Neural cell (in vitro differentiated cells): ENCODE results near the gene CYP27B1. TPM values are rescaled to one million over a fixed set of nuclear protein-coding genes. Genes with fewer than 3 reads are reported as not detected.

Source experiments
- H2AFZ ChIP-seq: fragments of 200-600, 300-800 bp; sonication (generic), shearing (Covaris generic); 2 replicates; pipeline ENCODE4 v1.6.0; 2014; ENCODE audit warnings: low read depth, mild to moderate bottlenecking, antibody characterized with exemption, low read length, moderate library complexity
- H3F3A ChIP-seq: fragments of 200-600 bp; shearing (Covaris generic); 2 replicates; pipeline ENCODE4 v1.6.1; 2016; ENCODE audit warnings: mild to moderate bottlenecking, moderate library complexity, mixed read lengths, antibody characterized with exemption, low read length; ENCODE audit not compliant: insufficient read depth, poor library complexity, severe bottlenecking
- H3K27ac ChIP-seq: fragments of 200-600, 300-800 bp; sonication (generic), shearing (Covaris generic); 2 replicates; pipeline ENCODE4 v1.5.1; 2014; ENCODE audit warnings: mild to moderate bottlenecking, low read length, moderate library complexity
- H3K27me3 ChIP-seq: fragments of 300-800, 200-600 bp; sonication (generic), shearing (Covaris generic); 2 replicates; pipeline ENCODE4 v1.6.0; 2014; ENCODE audit warnings: mild to moderate bottlenecking, low read depth, low read length, moderate library complexity; ENCODE audit not compliant: insufficient read depth
- H3K36me3 ChIP-seq: fragments of 300-800, 200-600 bp; sonication (generic), shearing (Covaris generic); 2 replicates; pipeline ENCODE4 v1.5.1; 2014; ENCODE audit warnings: mild to moderate bottlenecking, antibody characterized with exemption, low read length, moderate library complexity; ENCODE audit not compliant: insufficient read depth
- H3K4me2 ChIP-seq: fragments of 300-800, 200-600 bp; sonication (generic), shearing (Covaris generic); 2 replicates; pipeline ENCODE4 v1.6.0; 2014; ENCODE audit warnings: mild to moderate bottlenecking, low read length
- H3K4me3 ChIP-seq: fragments of 300-800, 200-600 bp; sonication (generic), shearing (Covaris generic); 2 replicates; pipeline ENCODE4 v1.5.1; 2014; ENCODE audit warnings: mild to moderate bottlenecking, low read length, moderate library complexity
- H3K79me2 ChIP-seq: fragments of 200-600 bp; shearing (Covaris generic); replicated peaks from 2 replicates; pipeline ENCODE4 v1.6.0; 2014; ENCODE audit warnings: mild to moderate bottlenecking, low read length, moderate library complexity; ENCODE audit not compliant: insufficient read depth
- H3K9ac ChIP-seq: fragments of 300-800, 200-600 bp; sonication (generic), shearing (Covaris generic); 2 replicates; pipeline ENCODE4 v1.6.1; 2016; ENCODE audit warnings: mild to moderate bottlenecking, low read length, mixed read lengths
- H3K9me2 ChIP-seq: fragments of 200-600 bp; shearing (Covaris generic); 2 replicates; pipeline ENCODE4 v1.6.1; 2016; ENCODE audit warnings: mild to moderate bottlenecking, low read length, mixed read lengths; ENCODE audit not compliant: insufficient read depth
- H3K9me3 ChIP-seq: fragments of 200-600, 300-800 bp; sonication (generic), shearing (Covaris generic); 2 replicates; pipeline ENCODE4 v1.6.1; 2016; ENCODE audit warnings: mild to moderate bottlenecking, mixed run types, low read length, moderate library complexity, mixed read lengths
- H4K20me1 ChIP-seq: fragments of 200-600 bp; shearing (Covaris generic); 2 replicates; pipeline ENCODE4 v1.6.1; 2016; ENCODE audit warnings: mild to moderate bottlenecking, mixed run types; ENCODE audit not compliant: insufficient read depth
- EP300 ChIP-seq: fragments of 450-650 bp; conservative IDR thresholded peaks from 2 replicates; pipeline ENCODE4 v1.6.1; 2014; ENCODE audit warnings: antibody characterized with exemption, mild to moderate bottlenecking, moderate library complexity; ENCODE audit not compliant: poor library complexity, severe bottlenecking
- EZH2 ChIP-seq: fragments of 200-600, 300-800 bp; shearing (Covaris generic), sonication (generic); IDR thresholded peaks from 2 replicates; pipeline ENCODE4 v1.6.1; 2014; ENCODE audit warnings: antibody characterized with exemption, low read length, borderline replicate concordance, mild to moderate bottlenecking; ENCODE audit not compliant: insufficient read depth, poor library complexity, severe bottlenecking
- MXI1 ChIP-seq: fragments of 450-650 bp; conservative IDR thresholded peaks from 2 replicates; pipeline ENCODE4 v1.6.1; 2014; ENCODE audit warnings: antibody characterized with exemption, mild to moderate bottlenecking; ENCODE audit not compliant: poor library complexity, severe bottlenecking
- POLR2AphosphoS5 ChIP-seq: IDR thresholded peaks from 2 replicates; pipeline ENCODE4 v1.6.1; 2012
- RAD21 ChIP-seq: fragments of 450-650 bp; conservative IDR thresholded peaks from 2 replicates; pipeline ENCODE4 v1.6.1; 2014; ENCODE audit warnings: antibody characterized with exemption, mild to moderate bottlenecking, moderate library complexity
- SMC3 ChIP-seq: fragments of 450-650 bp; conservative IDR thresholded peaks from 2 replicates; pipeline ENCODE4 v1.6.1; 2014; ENCODE audit warnings: antibody characterized with exemption, mild to moderate bottlenecking, moderate library complexity; ENCODE audit not compliant: poor library complexity
- TAF1 ChIP-seq: IDR thresholded peaks from 2 replicates; pipeline ENCODE4 v1.6.1; 2012; ENCODE audit warnings: low read depth
- polyA plus RNA-seq: library from polyadenylated mRNA; depleted of rRNA; stranded (reverse); fragments of >200 nt; gene quantifications from 2 replicates; pipeline ENCODE4 v1.2.3, GENCODE V29; 2014
- TF ChIP-seq, protein P1 (sequence below): fragments of 450-650 bp; IDR thresholded peaks from 2 replicates; pipeline ENCODE4 v1.5.1; 2014; ENCODE audit warnings: antibody characterized with exemption, mild to moderate bottlenecking, moderate library complexity; ENCODE audit not compliant: poor library complexity, severe bottlenecking
- TF ChIP-seq, protein P2 (sequence below): IDR thresholded peaks from 2 replicates; pipeline ENCODE4 v1.6.1; 2012; ENCODE audit warnings: borderline replicate concordance

CYP27B1 gene
- polyA plus RNA-seq, 1 donor from 2014 or later, result 1.4 TPM

GRCh38 chr12:57727758-57728395 is 39.0 kb downstream of the CYP27B1 start:
- no peak overlapping the region for H3K4me2 ChIP-seq
- peaks cover 55% of the 10 kb centered on the region for H3K27me3 ChIP-seq
- H4K20me1 ChIP-seq, result no peaks in the 10 kb centered on the region
- H3K9me3 ChIP-seq, result no peaks in the 10 kb centered on the region
- TF ChIP-seq SMC3 (no peak), EZH2 (no peak), MXI1 (no peak), EP300 (no peak), RAD21 (no peak), POLR2AphosphoS5 (no peak), TAF1 (no peak)
- TF ChIP-seq, protein P1, sequence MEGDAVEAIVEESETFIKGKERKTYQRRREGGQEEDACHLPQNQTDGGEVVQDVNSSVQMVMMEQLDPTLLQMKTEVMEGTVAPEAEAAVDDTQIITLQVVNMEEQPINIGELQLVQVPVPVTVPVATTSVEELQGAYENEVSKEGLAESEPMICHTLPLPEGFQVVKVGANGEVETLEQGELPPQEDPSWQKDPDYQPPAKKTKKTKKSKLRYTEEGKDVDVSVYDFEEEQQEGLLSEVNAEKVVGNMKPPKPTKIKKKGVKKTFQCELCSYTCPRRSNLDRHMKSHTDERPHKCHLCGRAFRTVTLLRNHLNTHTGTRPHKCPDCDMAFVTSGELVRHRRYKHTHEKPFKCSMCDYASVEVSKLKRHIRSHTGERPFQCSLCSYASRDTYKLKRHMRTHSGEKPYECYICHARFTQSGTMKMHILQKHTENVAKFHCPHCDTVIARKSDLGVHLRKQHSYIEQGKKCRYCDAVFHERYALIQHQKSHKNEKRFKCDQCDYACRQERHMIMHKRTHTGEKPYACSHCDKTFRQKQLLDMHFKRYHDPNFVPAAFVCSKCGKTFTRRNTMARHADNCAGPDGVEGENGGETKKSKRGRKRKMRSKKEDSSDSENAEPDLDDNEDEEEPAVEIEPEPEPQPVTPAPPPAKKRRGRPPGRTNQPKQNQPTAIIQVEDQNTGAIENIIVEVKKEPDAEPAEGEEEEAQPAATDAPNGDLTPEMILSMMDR, result no peak
- TF ChIP-seq, protein P2, sequence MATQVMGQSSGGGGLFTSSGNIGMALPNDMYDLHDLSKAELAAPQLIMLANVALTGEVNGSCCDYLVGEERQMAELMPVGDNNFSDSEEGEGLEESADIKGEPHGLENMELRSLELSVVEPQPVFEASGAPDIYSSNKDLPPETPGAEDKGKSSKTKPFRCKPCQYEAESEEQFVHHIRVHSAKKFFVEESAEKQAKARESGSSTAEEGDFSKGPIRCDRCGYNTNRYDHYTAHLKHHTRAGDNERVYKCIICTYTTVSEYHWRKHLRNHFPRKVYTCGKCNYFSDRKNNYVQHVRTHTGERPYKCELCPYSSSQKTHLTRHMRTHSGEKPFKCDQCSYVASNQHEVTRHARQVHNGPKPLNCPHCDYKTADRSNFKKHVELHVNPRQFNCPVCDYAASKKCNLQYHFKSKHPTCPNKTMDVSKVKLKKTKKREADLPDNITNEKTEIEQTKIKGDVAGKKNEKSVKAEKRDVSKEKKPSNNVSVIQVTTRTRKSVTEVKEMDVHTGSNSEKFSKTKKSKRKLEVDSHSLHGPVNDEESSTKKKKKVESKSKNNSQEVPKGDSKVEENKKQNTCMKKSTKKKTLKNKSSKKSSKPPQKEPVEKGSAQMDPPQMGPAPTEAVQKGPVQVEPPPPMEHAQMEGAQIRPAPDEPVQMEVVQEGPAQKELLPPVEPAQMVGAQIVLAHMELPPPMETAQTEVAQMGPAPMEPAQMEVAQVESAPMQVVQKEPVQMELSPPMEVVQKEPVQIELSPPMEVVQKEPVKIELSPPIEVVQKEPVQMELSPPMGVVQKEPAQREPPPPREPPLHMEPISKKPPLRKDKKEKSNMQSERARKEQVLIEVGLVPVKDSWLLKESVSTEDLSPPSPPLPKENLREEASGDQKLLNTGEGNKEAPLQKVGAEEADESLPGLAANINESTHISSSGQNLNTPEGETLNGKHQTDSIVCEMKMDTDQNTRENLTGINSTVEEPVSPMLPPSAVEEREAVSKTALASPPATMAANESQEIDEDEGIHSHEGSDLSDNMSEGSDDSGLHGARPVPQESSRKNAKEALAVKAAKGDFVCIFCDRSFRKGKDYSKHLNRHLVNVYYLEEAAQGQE, result no peak
- H3K9me2 ChIP-seq, result no peaks in the 10 kb centered on the region
- peaks cover 4% of the 10 kb centered on the region for H3K36me3 ChIP-seq
- H3K9ac ChIP-seq, result no peak overlapping the region
- no peak overlapping the region for H3K27ac ChIP-seq
- H3F3A ChIP-seq, result no peaks in the 10 kb centered on the region
- no peak overlapping the region for H3K4me3 ChIP-seq
- H3K79me2 ChIP-seq, result no peaks in the 10 kb centered on the region
- H2AFZ ChIP-seq, result no peak overlapping the region

DNA sequence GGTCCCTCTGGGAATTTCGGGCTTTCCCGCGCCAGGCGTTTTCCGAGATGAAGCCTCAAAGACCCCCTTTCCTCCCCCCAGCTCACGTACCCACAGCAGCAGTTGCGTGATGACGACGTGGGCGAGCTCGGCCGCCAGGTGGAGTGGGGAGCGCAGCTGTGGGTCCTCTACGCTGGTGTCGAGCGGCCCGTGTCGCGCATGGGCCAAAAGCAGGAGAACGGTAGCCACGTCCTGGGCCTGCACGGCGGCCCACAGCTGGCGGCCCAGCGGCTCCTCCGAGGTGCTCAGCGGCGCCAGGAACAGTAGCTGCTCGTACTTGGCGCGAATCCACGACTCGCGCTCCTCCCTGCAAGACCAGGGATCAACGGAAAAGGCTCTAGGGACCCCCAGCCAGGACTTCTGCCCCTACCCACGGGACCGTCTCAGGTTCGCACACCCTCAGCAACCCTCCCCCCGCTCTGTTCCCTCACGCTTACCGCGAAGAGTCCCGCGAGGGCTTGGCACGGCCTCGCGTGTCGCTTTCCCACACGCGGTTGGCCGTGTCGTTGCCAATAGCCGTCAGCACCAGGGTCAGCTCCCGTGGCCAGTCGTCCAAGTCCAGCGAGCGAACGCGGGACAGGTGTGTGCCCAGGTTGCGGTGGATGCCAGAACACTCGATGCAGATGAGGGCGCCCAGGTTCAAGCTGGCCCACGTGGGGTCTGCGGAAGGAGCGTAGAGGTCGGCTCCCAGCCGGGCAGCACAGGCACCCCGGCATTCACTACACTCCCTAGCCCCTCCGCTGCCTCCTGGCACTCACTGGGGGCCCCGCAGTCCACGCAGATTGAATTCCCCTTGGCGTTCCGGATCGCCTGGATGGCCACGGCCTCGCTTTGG is 39.8 kb downstream of the CYP27B1 start:
- Histone ChIP-seq H3K9me2 (no peaks in the 10 kb centered on the region), H3K9ac (no peak overlapping the region)

More for the DNA sequence above, 39.8 kb downstream of the CYP27B1 start:
- H3K4me3 ChIP-seq, result peak overlapping the region; percentile 24
- no peak overlapping the region for H3K4me2 ChIP-seq
- TF ChIP-seq POLR2AphosphoS5 (peak; percentile 3), TAF1 (no peak), MXI1 (no peak)
- TF ChIP-seq, protein P1, result peak; percentile 36
- no peaks in the 10 kb centered on the region for H3K79me2 ChIP-seq
- H3F3A ChIP-seq, result no peaks in the 10 kb centered on the region
- H3K9me3 ChIP-seq, result no peaks in the 10 kb centered on the region
- peaks cover 55% of the 10 kb centered on the region for H3K27me3 ChIP-seq
- peaks cover 4% of the 10 kb centered on the region for H3K36me3 ChIP-seq
- H2AFZ ChIP-seq, result no peak overlapping the region
- no peaks in the 10 kb centered on the region for H4K20me1 ChIP-seq
- no peak overlapping the region for H3K27ac ChIP-seq
